Gastrocnemius medialis (tissue), 4 donors: ENCODE measurements around the gene WDFY2. TPM values are rescaled to one million over a fixed set of nuclear protein-coding genes. Genes with fewer than 3 reads are reported as not detected.

Experiments
- ATAC-seq, 2 donors: fragments of 150-250 bp; one replicate each; pipeline ENCODE4 v1.9.1; 2016
- DNase-seq, 2 donors: peaks; one replicate each; pipeline ENCODE4 v3.0.0-alpha.2; 2019
- H3K27ac ChIP-seq, 4 donors: fragments of 200-600 bp; sonication (generic); 1 replicate in 1 of 4; 2 replicates in 3 of 4; pipeline ENCODE4 v1.5.1; 2016 to 2018; ENCODE audit warnings: mild to moderate bottlenecking in 2 of 4, moderate library complexity in 1 of 4
- H3K27me3 ChIP-seq, 3 donors: fragments of 200-600 bp; sonication (generic) in 2 of 3; 1 replicate in 1 of 3; 2 replicates in 2 of 3; pipeline versions ENCODE4 v1.5.1 to v1.6.0; 2016 to 2019; ENCODE audit warnings: mild to moderate bottlenecking in 1 of 3, moderate library complexity in 1 of 3
- H3K36me3 ChIP-seq, 2 donors: fragments of 200-600 bp; sonication (generic) in 1 of 2; one replicate each; pipeline ENCODE4 v1.5.1; 2017 to 2018
- H3K4me1 ChIP-seq, 2 donors: fragments of 200-600 bp; sonication (generic) in 1 of 2; one replicate each; pipeline ENCODE4 v1.5.1; 2016 to 2017; ENCODE audit warnings: mild to moderate bottlenecking in 2 of 2
- H3K4me3 ChIP-seq, 4 donors: fragments of 200-600 bp; sonication (generic) in 3 of 4; 1 replicate in 1 of 4; 2 replicates in 3 of 4; pipeline ENCODE4 v1.5.1; 2016 to 2019; ENCODE audit warnings: mild to moderate bottlenecking in 2 of 4
- H3K9me3 ChIP-seq, 3 donors: fragments of 200-600 bp; sonication (generic) in 2 of 3; 1 replicate in 1 of 3; 2 replicates in 2 of 3; pipeline ENCODE4 v1.5.1; 2016 to 2019
- POLR2A ChIP-seq, 2 donors: fragments of 450-650 bp; IDR thresholded peaks; one replicate each; pipeline ENCODE4 v1.6.1; 2017; ENCODE audit warnings: antibody characterized with exemption in 2 of 2, mild to moderate bottlenecking in 2 of 2, moderate library complexity in 2 of 2
- in situ Hi-C, 4 donors: fragments of 200-750 bp; cut with MboI; loops; one replicate each; pipeline versions ENCODE4 v1.15.0 to v1.8.0; 2017; ENCODE audit warnings: low sequenced_read_pairs in 4 of 4
- intact Hi-C: fragments of 100-400 bp; cut with DNase I; formaldehyde crosslinking; loops from one replicate; pipeline ENCODE4 v1.15.1; 2023; ENCODE audit warnings: low total_unique reads
- total RNA-seq, 4 donors: library from RNA; depleted of rRNA; stranded (reverse); fragments of >200 nt; gene quantifications; one replicate each; pipeline versions ENCODE4 v1.1.0 to v1.2.3, GENCODE V29; 2016
- TF ChIP-seq, protein P1 (sequence below), 5 experiments: fragments of 450-650 bp in 3 of 5; fragments of 200-600 bp in 2 of 5; sonication (generic) in 2 of 5; IDR thresholded peaks in 4 of 5; conservative IDR thresholded peaks in 1 of 5; 1 replicate in 4 of 5; 2 replicates in 1 of 5; pipeline ENCODE4 v1.5.1; 2016 to 2019; ENCODE audit warnings: antibody characterized with exemption in 5 of 5, mild to moderate bottlenecking in 3 of 5, moderate library complexity in 3 of 5

Gene WDFY2
- total RNA-seq, 4 donors from 2014 or later = 0.98 to 2.8 (median 1.7) TPM

DNA sequence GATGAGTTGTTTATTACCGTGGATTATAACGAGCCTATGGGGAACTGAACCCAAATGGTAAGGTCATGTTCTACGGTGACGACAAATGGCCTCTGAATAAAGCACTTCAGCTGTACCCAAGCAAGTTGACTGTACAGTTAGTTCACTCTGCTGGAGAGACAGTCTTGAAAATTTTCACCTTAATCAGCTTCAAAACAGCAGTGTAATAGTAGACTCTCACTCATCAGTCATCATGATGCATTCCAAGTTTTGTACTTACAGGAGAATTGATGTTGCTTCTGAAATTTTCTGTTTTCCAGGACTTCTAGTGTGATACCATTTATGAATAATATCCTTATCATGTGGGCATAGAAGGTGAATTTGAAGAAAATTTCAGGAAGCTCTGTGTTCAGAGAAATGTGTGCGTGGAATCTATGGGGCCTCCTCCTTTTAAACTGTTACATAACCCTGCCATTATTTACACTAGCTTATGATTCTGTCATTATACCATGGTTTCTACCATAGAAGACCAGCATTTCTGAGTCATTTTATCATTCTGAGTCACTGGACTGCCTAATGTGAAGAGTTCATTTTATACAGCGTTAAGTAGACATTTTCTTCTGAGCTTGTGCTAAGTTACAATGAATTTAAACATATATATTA lies 96.9 kb downstream of the WDFY2 start:
- no peak overlapping the region for H3K27ac ChIP-seq
- no peaks in the 10 kb centered on the region for H3K36me3 ChIP-seq
- DNase-seq (no peak), ATAC-seq (no peak)
- intact Hi-C loops = no loop called here
- TF ChIP-seq POLR2A (IDR thresholded peaks at IDR 0.05) = no peak
- H3K4me3 ChIP-seq = no peak overlapping the region
- H3K9me3 ChIP-seq = no peaks in the 10 kb centered on the region
- in situ Hi-C loops = no loop called here
- H3K27me3 ChIP-seq = no peaks in the 10 kb centered on the region
- H3K4me1 ChIP-seq = no peaks in the 10 kb centered on the region

DNA sequence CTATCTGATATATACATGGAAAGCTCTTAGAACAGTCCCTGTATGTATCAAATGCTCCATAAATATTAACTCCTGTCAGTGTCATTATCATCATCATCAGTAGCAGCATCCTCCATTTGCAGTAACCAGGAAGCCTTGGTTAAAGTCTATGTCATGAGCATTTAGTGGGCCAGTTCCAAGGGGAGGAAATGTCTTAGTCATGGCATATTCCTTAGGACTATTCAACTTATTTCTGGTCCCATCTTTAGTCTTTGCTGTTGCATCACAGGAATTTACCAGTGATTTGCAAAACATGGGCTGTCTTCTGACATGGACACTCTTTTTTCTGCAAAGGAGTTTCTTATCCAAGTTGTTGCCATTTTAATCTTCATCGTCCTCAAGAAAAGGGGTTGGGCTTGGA lies 98.4 kb downstream of the WDFY2 start:
- DNase-seq = no peak
- Histone ChIP-seq H3K4me3 (no peak overlapping the region), H3K9me3 (no peaks in the 10 kb centered on the region), H3K36me3 (no peaks in the 10 kb centered on the region), H3K27ac (no peak overlapping the region), H3K4me1 (no peaks in the 10 kb centered on the region), H3K27me3 (no peaks in the 10 kb centered on the region)
- ATAC-seq = no peak
- no peak for TF ChIP-seq POLR2A (IDR thresholded peaks at IDR 0.05)
- TF ChIP-seq, protein P1, sequence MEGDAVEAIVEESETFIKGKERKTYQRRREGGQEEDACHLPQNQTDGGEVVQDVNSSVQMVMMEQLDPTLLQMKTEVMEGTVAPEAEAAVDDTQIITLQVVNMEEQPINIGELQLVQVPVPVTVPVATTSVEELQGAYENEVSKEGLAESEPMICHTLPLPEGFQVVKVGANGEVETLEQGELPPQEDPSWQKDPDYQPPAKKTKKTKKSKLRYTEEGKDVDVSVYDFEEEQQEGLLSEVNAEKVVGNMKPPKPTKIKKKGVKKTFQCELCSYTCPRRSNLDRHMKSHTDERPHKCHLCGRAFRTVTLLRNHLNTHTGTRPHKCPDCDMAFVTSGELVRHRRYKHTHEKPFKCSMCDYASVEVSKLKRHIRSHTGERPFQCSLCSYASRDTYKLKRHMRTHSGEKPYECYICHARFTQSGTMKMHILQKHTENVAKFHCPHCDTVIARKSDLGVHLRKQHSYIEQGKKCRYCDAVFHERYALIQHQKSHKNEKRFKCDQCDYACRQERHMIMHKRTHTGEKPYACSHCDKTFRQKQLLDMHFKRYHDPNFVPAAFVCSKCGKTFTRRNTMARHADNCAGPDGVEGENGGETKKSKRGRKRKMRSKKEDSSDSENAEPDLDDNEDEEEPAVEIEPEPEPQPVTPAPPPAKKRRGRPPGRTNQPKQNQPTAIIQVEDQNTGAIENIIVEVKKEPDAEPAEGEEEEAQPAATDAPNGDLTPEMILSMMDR (IDR thresholded peaks at IDR 0.05 in 4 of 5, conservative IDR thresholded peaks at IDR 0.05 in 1 of 5) = no peak
- intact Hi-C loops (no loop called here), in situ Hi-C loops (no loop called here)

DNA sequence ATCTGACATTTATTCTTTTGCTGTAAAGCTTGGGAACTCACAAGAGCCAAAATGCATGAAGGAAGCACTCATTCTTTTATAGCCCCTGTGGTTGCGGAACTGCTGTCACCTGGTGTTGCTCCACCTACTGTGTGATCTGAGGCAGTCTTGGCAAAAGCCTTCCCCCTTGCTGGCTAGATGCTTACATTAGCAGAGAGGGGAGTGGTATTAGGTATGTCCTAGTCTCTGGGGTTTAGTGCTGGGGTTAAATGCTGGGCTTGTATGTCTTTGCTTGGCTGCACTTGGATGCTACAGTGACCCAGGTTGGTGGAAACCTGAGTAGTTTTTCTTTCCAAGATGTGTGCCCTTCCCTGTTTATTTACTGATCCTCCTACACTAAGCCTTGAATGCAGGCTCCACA lies 99.3 kb downstream of the WDFY2 start:
- in situ Hi-C loops = no loop called here
- H3K4me1 ChIP-seq = no peaks in the 10 kb centered on the region
- H3K4me3 ChIP-seq = no peak overlapping the region
- H3K27me3 ChIP-seq = no peaks in the 10 kb centered on the region
- TF ChIP-seq POLR2A (IDR thresholded peaks at IDR 0.05) = no peak
- TF ChIP-seq, protein P1 (IDR thresholded peaks at IDR 0.05 in 4 of 5, conservative IDR thresholded peaks at IDR 0.05 in 1 of 5) = no peak
- intact Hi-C loops = no loop called here
- DNase-seq (no peak), ATAC-seq (no peak)
- H3K27ac ChIP-seq = no peak overlapping the region
- H3K9me3 ChIP-seq = no peaks in the 10 kb centered on the region
- no peaks in the 10 kb centered on the region for H3K36me3 ChIP-seq

DNA sequence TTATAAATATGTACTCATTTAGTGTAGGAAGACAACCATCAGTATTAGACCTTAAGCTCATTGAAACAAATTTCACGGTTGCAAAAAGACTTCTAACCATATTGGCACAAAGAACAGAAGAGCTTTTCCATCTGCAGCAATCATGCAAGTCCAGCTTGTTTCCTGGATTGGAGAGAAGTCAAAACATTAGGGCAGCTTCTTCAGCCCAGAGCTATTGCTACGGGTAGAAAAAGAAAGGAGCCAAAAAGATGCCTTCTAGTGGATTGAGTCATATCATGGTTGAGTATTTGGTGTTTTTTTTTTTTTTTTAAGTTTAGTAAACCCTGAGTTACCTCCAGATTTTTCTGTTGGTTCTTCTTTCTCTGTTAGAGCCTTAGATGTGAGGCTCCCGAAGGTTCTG lies 99.8 kb downstream of the WDFY2 start:
- Histone ChIP-seq H3K4me3 (no peak overlapping the region), H3K27ac (no peak overlapping the region), H3K27me3 (no peaks in the 10 kb centered on the region), H3K36me3 (no peaks in the 10 kb centered on the region), H3K4me1 (no peaks in the 10 kb centered on the region), H3K9me3 (no peaks in the 10 kb centered on the region)
- in situ Hi-C loops (no loop called here), intact Hi-C loops (no loop called here)
- ATAC-seq (no peak), DNase-seq (no peak)
- TF ChIP-seq, protein P1 (IDR thresholded peaks at IDR 0.05 in 4 of 5, conservative IDR thresholded peaks at IDR 0.05 in 1 of 5) = no peak
- TF ChIP-seq POLR2A (IDR thresholded peaks at IDR 0.05) = no peak

DNA sequence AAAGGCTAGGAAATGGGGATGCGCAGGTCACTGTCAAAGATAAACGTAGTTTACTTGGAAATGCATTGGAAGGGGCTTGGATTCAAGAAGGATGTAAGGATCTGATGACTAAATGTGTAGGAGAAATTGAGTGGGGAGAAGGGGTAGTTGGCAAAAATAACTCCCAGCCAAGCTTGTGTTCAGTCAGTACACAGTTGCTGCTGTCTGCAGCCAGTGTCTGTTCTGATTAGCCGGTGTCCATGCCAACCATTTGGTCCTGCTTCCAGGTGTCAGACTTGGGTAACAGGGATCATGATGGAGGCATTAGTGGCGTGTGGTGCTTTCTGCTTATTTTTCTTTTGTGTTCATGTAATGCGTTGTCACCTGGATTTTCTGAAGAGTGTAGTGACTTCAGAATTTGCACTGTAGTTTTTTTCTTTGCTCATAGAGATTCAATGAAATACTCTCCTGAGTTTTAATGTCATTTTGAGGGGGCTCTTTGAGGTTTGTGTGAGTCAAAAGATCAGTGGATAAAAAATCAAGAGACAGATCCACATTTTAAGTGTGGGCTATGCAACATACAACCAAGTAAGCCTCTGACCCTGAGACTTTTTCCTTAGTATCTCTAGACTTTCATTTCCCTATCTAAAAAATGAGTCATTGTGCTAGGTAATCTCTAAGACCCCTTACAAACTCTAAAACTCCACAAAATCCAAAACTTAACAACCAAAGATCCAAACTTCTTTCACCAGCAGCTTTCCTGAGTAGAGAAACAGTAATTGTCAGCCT lies 103.9 kb downstream of the WDFY2 start:
- in situ Hi-C loops (no loop called here), intact Hi-C loops (no loop called here)
- Histone ChIP-seq H3K4me3 (no peak overlapping the region), H3K27ac (no peak overlapping the region), H3K27me3 (no peaks in the 10 kb centered on the region), H3K36me3 (no peaks in the 10 kb centered on the region), H3K9me3 (no peaks in the 10 kb centered on the region), H3K4me1 (no peaks in the 10 kb centered on the region)
- TF ChIP-seq, protein P1 (IDR thresholded peaks at IDR 0.05 in 4 of 5, conservative IDR thresholded peaks at IDR 0.05 in 1 of 5) = no peak
- no peak for TF ChIP-seq POLR2A (IDR thresholded peaks at IDR 0.05)
- ATAC-seq (no peak), DNase-seq (no peak)
